Subcutaneous abdominal adipose tissue (tissue), 5 donors: ENCODE results near the gene CCDC192.
A peak's percentile ranks its signal among the peaks of the same experiment; 100 is the strongest.
"Not testable (repeated sequence)": the region's sequence is repeated elsewhere in the genome, so short reads cannot be mapped to it uniquely, and the experiment has no call there.

ENCODE experiments used
- H3K27ac ChIP-seq: one replicate; pipeline ENCODE4 v1.7.0; 2013; ENCODE audit warnings: low read depth, mild to moderate bottlenecking, inconsistent platforms, low read length, moderate library complexity
- H3K27me3 ChIP-seq, 5 donors: one replicate each; pipeline ENCODE4 v1.7.0; 2013; ENCODE audit warnings: low read length in 5 of 5, inconsistent platforms in 1 of 5; ENCODE audit not compliant: control insufficient read depth in 5 of 5, insufficient read depth in 4 of 5
- H3K36me3 ChIP-seq, 5 donors: one replicate each; pipeline ENCODE4 v1.7.0; 2013; ENCODE audit warnings: low read length in 5 of 5; ENCODE audit not compliant: control insufficient read depth in 5 of 5, insufficient read depth in 5 of 5
- H3K4me1 ChIP-seq, 5 donors: one replicate each; pipeline ENCODE4 v1.7.0; 2013; ENCODE audit warnings: low read length in 5 of 5, mild to moderate bottlenecking in 3 of 5, moderate library complexity in 1 of 5; ENCODE audit not compliant: control insufficient read depth in 5 of 5, insufficient read depth in 5 of 5
- H3K4me3 ChIP-seq, 5 donors: one replicate each; pipeline ENCODE4 v1.7.0; 2013; ENCODE audit warnings: low read length in 5 of 5, low read depth in 1 of 5
- H3K9ac ChIP-seq, 5 donors: one replicate each; pipeline ENCODE4 v1.7.0; 2013; ENCODE audit warnings: low read length in 5 of 5, mild to moderate bottlenecking in 4 of 5, moderate library complexity in 3 of 5
- H3K9me3 ChIP-seq, 5 donors: one replicate each; pipeline ENCODE4 v1.7.0; 2013; ENCODE audit warnings: low read length in 5 of 5; ENCODE audit not compliant: control insufficient read depth in 5 of 5
- donor health status: healthy.
- donor health status: healthy.
- donor health status: healthy.
- donor health status: healthy.
- donor health status: healthy.

Gene CCDC192

GRCh38 chr5:127697894-127698600 is 5.1 kb upstream of the CCDC192 start:
- H3K27me3 ChIP-seq: peaks cover 0 to 3% (median 0%) of the 10 kb centered on the region in 5 donors
- no peak overlapping the region for H3K4me3 ChIP-seq
- H3K9ac ChIP-seq: no peak overlapping the region
- H3K36me3 ChIP-seq: no peaks in the 10 kb centered on the region
- H3K27ac ChIP-seq: no peak overlapping the region
- H3K9me3 ChIP-seq: no peaks in the 10 kb centered on the region
- H3K4me1 ChIP-seq: peaks cover 0 to 4% (median 0%) of the 10 kb centered on the region in 5 donors

GRCh38 chr5:127699416-127699815 is 3.8 kb upstream of the CCDC192 start:
- peaks cover 0 to 4% (median 0%) of the 10 kb centered on the region in 5 donors for H3K4me1 ChIP-seq
- H3K27ac ChIP-seq: no peak overlapping the region
- H3K36me3 ChIP-seq: no peaks in the 10 kb centered on the region
- H3K4me3 ChIP-seq: no peak overlapping the region
- H3K9ac ChIP-seq: no peak overlapping the region
- H3K9me3 ChIP-seq: no peaks in the 10 kb centered on the region
- peaks cover 0 to 3% (median 0%) of the 10 kb centered on the region in 5 donors for H3K27me3 ChIP-seq

- Histone ChIP-seq H3K9me3 (no peaks in the 10 kb centered on the region), H3K27me3 (peaks cover 0 to 3% (median 0%) of the 10 kb centered on the region in 5 donors), H3K36me3 (no peaks in the 10 kb centered on the region), H3K27ac (no peak overlapping the region), H3K4me1 (peaks cover 0 to 11% (median 5%) of the 10 kb centered on the region in 5 donors), H3K4me3 (no peak overlapping the region), H3K9ac (no peak overlapping the region)
These were observed 2.9 kb upstream of the CCDC192 start for GRCh38 chr5:127700237-127700766.

- Histone ChIP-seq H3K4me1 (peaks cover 3 to 18% (median 17%) of the 10 kb centered on the region in 5 donors), H3K27ac (no peak overlapping the region), H3K27me3 (peaks cover 0 to 3% (median 0%) of the 10 kb centered on the region in 5 donors), H3K9ac (no peak overlapping the region), H3K9me3 (no peaks in the 10 kb centered on the region), H3K36me3 (no peaks in the 10 kb centered on the region), H3K4me3 (no peak overlapping the region)
These were observed 757 bp upstream of the CCDC192 start for GRCh38 chr5:127702434-127702833.

- peak overlapping the region; percentile 22 for H3K27ac ChIP-seq
- H3K4me3 ChIP-seq: no peak overlapping the region
- H3K27me3 ChIP-seq: no peaks in the 10 kb centered on the region
These were observed 2.1 kb downstream of the CCDC192 start for GRCh38 chr5:127705120-127705892.

GRCh38 chr5:127706691-127707090 is 3.5 kb downstream of the CCDC192 start:
- Histone ChIP-seq H3K27me3 (no peaks in the 10 kb centered on the region), H3K4me3 (no peak overlapping the region), H3K27ac (no peak overlapping the region), H3K36me3 (no peaks in the 10 kb centered on the region), H3K9ac (no peak overlapping the region), H3K4me1 (peaks cover 3 to 18% (median 12%) of the 10 kb centered on the region in 5 donors), H3K9me3 (no peaks in the 10 kb centered on the region)

More at GRCh38 chr5:127705120-127705892, 2.1 kb downstream of the CCDC192 start:
- Histone ChIP-seq H3K9ac (no peak overlapping the region), H3K4me1 (peaks cover 3 to 18% (median 12%) of the 10 kb centered on the region in 5 donors), H3K36me3 (no peaks in the 10 kb centered on the region), H3K9me3 (no peaks in the 10 kb centered on the region)

GRCh38 chr5:127707209-127707608 is 4.0 kb downstream of the CCDC192 start:
- peaks cover 3 to 18% (median 12%) of the 10 kb centered on the region in 5 donors for H3K4me1 ChIP-seq
- H3K9ac ChIP-seq: no peak overlapping the region
- H3K36me3 ChIP-seq: no peaks in the 10 kb centered on the region
- no peaks in the 10 kb centered on the region for H3K27me3 ChIP-seq
- no peaks in the 10 kb centered on the region for H3K9me3 ChIP-seq
- no peak overlapping the region for H3K27ac ChIP-seq
- H3K4me3 ChIP-seq: no peak overlapping the region

- not testable (repeated sequence) for H3K4me1 ChIP-seq, H3K36me3 ChIP-seq, H3K9me3 ChIP-seq, H3K9ac ChIP-seq, H3K4me3 ChIP-seq, H3K27me3 ChIP-seq, H3K27ac ChIP-seq
These were observed 9.9 kb downstream of the CCDC192 start for GRCh38 chr5:127713083-127713482.

- Histone ChIP-seq H3K36me3 (no peaks in the 10 kb centered on the region), H3K27me3 (no peaks in the 10 kb centered on the region), H3K4me3 (no peak overlapping the region), H3K9ac (no peak overlapping the region), H3K27ac (no peak overlapping the region), H3K4me1 (peaks cover 0 to 6% (median under 1%) of the 10 kb centered on the region in 5 donors), H3K9me3 (peaks cover 0 to 5% (median 0%) of the 10 kb centered on the region in 5 donors)
These were observed 15.0 kb downstream of the CCDC192 start for GRCh38 chr5:127718181-127718580.

GRCh38 chr5:127723571-127723970 is 20.4 kb downstream of the CCDC192 start:
- Histone ChIP-seq H3K9ac (no peak overlapping the region), H3K27ac (no peak overlapping the region), H3K4me1 (peaks cover 0 to 7% (median 6%) of the 10 kb centered on the region in 5 donors), H3K36me3 (no peaks in the 10 kb centered on the region), H3K4me3 (no peak overlapping the region), H3K9me3 (peaks cover 0 to 5% (median 0%) of the 10 kb centered on the region in 5 donors), H3K27me3 (no peaks in the 10 kb centered on the region)
